ENCODE measurements around the gene ANKRD42. TPM values are rescaled to one million over a fixed set of nuclear protein-coding genes. Genes with fewer than 3 reads are reported as not detected.

Gene ANKRD42
- total and polyA plus RNA-seq, 2 experiments from 2014 or later = 5.3 to 5.7 TPM

DNA sequence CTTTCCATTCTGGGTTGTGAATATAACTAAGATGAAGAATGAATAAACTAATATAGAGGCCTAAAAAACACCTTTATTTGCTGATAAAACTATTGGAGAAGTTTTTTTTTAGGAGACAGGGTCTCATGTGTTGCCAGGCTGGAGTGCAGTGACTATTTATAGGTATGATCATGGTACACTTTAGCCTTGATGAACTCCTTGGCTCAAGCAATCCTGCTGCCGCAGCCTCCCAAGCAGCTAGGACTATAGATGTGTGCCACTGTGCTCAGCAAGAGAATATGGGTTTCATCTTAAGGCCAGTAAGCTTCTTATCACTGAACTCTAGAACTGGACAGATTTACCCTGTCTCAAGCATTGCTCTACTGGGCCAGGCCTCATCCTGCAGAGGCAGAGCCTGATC, 66.0 kb downstream of the ANKRD42 start:
- H3K27me3 Mint-ChIP-seq (ENCODE audit: insufficient read depth, low read depth, poor library complexity) = peaks cover 2% of the 10 kb centered on the region
- Histone ChIP-seq H3K36me3 (ENCODE audit: insufficient read depth) (peaks cover 15% of the 10 kb centered on the region; the same call in 1 of the 2 replicates), H3K4me1 (ENCODE audit: insufficient read depth) (no peaks in the 10 kb centered on the region), H4K20me1 (replicated peaks; ENCODE audit: insufficient read depth) (0 out of 2 replicates have a peak, but pooled peaks cover 3% of the 10 kb centered on the region), H3F3A (replicated peaks; ENCODE audit: low read depth) (no peaks in the 10 kb centered on the region), H3K79me2 (replicated peaks; ENCODE audit: insufficient read depth) (no peaks in the 10 kb centered on the region), H3K27me3 (ENCODE audit: insufficient read depth) (no peaks in the 10 kb centered on the region), H3K4me2 (no peak overlapping the region), H3K4me3 (no peak overlapping the region), H3K27ac (ENCODE audit: low read depth) (no peak overlapping the region), H3K9me2 (ENCODE audit: insufficient read depth) (no peaks in the 10 kb centered on the region), H2AFZ (no peak overlapping the region)
- no peak for TF ChIP-seq ZNF331 (CRISPR knock-in tag; IDR thresholded peaks at IDR 0.05; ENCODE audit: low read depth)
- no peak for TF ChIP-seq REST (IDR thresholded peaks at IDR 0.05; ENCODE audit: unreplicated experiment)
- no peak for TF ChIP-seq ZNF114 (CRISPR knock-in tag; IDR thresholded peaks at IDR 0.05)
- no peak for TF ChIP-seq POLR2AphosphoS5 (IDR thresholded peaks at IDR 0.05; ENCODE audit: low read depth)
- no peak for TF ChIP-seq STAT1 (IDR thresholded peaks at IDR 0.05; ENCODE audit: unreplicated experiment)
- TF ChIP-seq NANOG (IDR thresholded peaks at IDR 0.05; ENCODE audit: borderline replicate concordance) = no peak
- no peak for TF ChIP-seq EZH2 (IDR thresholded peaks at IDR 0.05; ENCODE audit: low read depth, unreplicated experiment)
- no peak for TF ChIP-seq CTCF (conservative IDR thresholded peaks at IDR 0.05; ENCODE audit: low read depth in 2 of 2)
- TF ChIP-seq CREB1 (CRISPR knock-in tag; IDR thresholded peaks at IDR 0.05; ENCODE audit: low read depth) = no peak
- TF ChIP-seq JUNB (IDR thresholded peaks at IDR 0.05; ENCODE audit: unreplicated experiment) = no peak
- TF ChIP-seq, protein P1, sequence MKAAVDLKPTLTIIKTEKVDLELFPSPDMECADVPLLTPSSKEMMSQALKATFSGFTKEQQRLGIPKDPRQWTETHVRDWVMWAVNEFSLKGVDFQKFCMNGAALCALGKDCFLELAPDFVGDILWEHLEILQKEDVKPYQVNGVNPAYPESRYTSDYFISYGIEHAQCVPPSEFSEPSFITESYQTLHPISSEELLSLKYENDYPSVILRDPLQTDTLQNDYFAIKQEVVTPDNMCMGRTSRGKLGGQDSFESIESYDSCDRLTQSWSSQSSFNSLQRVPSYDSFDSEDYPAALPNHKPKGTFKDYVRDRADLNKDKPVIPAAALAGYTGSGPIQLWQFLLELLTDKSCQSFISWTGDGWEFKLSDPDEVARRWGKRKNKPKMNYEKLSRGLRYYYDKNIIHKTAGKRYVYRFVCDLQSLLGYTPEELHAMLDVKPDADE (IDR thresholded peaks at IDR 0.05) = no peak
- no peaks in the 10 kb centered on the region for H3K4me1 Mint-ChIP-seq
- peaks cover 13% of the 10 kb centered on the region; the same call in 2 of the 3 replicates for H3K36me3 Mint-ChIP-seq (ENCODE audit: low read depth)
- no peak overlapping the region for H3K4me3 Mint-ChIP-seq
- DNase-seq (ENCODE audit: low spot score) (no peak), ATAC-seq (no peak)
- H3K9me3 Mint-ChIP-seq = no peaks in the 10 kb centered on the region
- no peak overlapping the region for H3K27ac Mint-ChIP-seq

All from GM23338 (cell line).